Loucy (cell line): Measurements from ENCODE around the gene PGLYRP3.

ENCODE experiments used
- EZH2phosphoT487 ChIP-seq: fragments of 200-600 bp; IDR thresholded peaks from 2 replicates; pipeline ENCODE4 v1.6.1; 2018; ENCODE audit warnings: antibody characterized with exemption, mild to moderate bottlenecking, moderate library complexity, borderline replicate concordance
- TF ChIP-seq, protein P1 (sequence below): fragments of 200-600 bp; sonication (generic); conservative IDR thresholded peaks from 2 replicates; pipeline ENCODE4 v1.5.1; 2014; ENCODE audit warnings: mild to moderate bottlenecking, antibody characterized with exemption, low read length

DNA sequence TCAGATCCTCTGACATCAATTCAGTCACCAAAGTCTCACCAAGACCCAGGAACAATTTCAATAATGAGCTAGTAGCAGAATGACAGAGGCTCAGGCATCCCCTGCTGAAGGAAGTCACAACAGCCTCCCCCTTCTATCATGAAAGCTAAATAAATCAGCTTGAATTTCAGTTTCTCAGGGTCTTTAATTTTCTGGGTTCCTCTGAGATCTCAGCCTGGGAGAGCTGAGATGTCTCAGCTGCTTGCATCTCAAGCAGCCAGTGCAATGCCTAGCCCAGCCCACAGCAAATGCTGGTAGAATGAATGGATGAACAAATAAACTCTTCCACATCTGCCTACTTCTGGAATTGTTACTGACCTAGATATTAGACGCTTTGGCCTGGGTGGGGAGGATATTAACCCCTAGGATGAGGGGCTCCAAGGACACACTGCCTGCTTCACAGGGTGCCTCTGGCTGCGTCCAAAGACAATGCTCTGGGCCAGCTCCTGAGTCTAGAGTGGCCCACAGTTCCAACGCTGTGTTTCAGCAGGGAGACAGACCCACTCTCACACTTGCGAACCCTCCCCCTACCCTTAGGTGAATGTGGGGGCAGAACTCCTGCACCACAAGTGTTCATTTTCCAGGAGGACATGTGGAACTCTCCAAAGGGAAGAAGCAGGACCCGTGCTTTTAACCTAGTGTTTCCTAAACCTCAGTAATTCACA is 64.4 kb downstream of the PGLYRP3 start:
- no peak for TF ChIP-seq EZH2phosphoT487
- TF ChIP-seq, protein P1, sequence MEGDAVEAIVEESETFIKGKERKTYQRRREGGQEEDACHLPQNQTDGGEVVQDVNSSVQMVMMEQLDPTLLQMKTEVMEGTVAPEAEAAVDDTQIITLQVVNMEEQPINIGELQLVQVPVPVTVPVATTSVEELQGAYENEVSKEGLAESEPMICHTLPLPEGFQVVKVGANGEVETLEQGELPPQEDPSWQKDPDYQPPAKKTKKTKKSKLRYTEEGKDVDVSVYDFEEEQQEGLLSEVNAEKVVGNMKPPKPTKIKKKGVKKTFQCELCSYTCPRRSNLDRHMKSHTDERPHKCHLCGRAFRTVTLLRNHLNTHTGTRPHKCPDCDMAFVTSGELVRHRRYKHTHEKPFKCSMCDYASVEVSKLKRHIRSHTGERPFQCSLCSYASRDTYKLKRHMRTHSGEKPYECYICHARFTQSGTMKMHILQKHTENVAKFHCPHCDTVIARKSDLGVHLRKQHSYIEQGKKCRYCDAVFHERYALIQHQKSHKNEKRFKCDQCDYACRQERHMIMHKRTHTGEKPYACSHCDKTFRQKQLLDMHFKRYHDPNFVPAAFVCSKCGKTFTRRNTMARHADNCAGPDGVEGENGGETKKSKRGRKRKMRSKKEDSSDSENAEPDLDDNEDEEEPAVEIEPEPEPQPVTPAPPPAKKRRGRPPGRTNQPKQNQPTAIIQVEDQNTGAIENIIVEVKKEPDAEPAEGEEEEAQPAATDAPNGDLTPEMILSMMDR = no peak
